NT2/D1 (cell line): ENCODE results near the gene OTOP2.

Source experiments
- SUZ12 ChIP-seq: IDR thresholded peaks from 2 replicates; pipeline ENCODE4 v1.6.1; 2011; ENCODE audit not compliant: insufficient read length, insufficient read depth; ENCODE audit errors: extremely low read depth
- ZNF274 ChIP-seq: IDR thresholded peaks from 2 replicates; pipeline ENCODE4 v1.6.1; 2011; ENCODE audit warnings: mild to moderate bottlenecking, low read depth, low read length

DNA sequence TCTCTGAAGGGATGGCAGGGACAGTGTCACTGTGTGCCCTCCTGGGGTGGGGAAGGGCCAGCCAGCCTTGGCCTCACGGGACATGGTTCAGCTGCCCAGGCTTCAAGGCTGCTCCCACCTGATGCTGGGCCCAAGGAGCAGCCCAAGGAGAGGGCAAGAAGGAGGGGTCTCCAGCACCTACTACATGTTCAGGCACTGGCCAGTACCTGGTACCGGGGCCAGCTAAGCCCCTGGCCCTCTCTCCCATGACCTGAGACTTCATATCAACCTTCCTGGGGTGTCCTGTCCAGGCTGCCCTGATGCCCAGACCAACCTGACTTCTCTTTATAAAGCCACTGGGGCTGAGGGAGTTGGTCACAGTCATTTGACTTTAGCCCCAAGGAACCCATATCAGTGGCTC is 2.3 kb upstream of the OTOP2 start:
- TF ChIP-seq SUZ12 (no peak), ZNF274 (no peak)
